ENCODE results near the gene SYNE2. TPM values are rescaled to one million over a fixed set of nuclear protein-coding genes. Genes with fewer than 3 reads are reported as not detected.

The SYNE2 gene
- total RNA-seq, 1 donor from 2014 or later: 5.7 TPM

DNA sequence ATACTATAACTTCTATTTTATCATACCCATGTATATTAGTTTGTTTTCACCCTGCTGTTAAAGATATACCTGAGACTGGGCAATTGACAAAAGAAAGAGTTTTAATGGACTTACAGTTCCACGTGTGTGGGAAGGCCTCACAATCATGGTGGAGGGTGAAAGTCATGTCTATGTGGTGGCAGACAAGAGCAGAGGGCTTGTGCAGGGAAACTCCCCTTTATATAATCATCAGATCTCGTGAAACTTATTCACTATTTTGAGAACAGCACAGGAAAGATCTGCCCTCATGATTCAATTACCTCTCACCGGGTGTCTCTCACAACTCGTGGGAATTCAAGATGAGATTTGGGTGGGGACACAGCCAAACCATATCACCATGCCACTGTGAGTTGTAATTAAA lies 135.8 kb downstream of the SYNE2 start:
- Mint-ChIP-seq H3K4me1 (ENCODE audit: low read depth, unreplicated experiment) (peaks cover 2% of the 10 kb centered on the region), H3K27me3 (ENCODE audit: low read depth, unreplicated experiment) (no peaks in the 10 kb centered on the region), H3K9me3 (ENCODE audit: unreplicated experiment) (no peaks in the 10 kb centered on the region)

DNA sequence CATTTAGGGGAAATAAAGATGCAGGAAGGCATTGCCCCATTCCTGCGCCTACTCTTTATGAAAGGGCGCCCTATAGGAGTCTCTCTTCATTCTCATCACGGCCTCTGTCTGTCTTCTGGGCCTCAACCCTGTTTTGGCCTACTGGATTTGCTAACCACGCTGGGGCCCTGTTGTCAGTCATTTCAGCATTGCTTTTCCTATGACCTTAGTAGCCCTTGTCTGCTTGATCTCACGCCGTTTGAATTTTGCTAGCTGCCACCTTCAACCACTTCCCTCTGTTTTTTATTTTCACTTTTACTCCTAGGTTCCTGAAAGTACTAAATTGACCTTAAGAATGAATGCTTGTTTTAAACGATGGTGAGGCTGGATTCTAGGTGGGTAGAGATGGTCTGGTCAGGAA lies 139.0 kb downstream of the SYNE2 start:
- no peak overlapping the region for H3K4me3 ChIP-seq (ENCODE audit: insufficient read depth, low read depth, low read length)
- H3K79me2 ChIP-seq (ENCODE audit: insufficient read depth, low read length): no peaks in the 10 kb centered on the region
- no peak overlapping the region for H3K27ac ChIP-seq (ENCODE audit: low read depth, low read length)
- Mint-ChIP-seq H3K9me3 (ENCODE audit: unreplicated experiment) (no peaks in the 10 kb centered on the region), H3K36me3 (ENCODE audit: low read depth, unreplicated experiment) (no peaks in the 10 kb centered on the region), H3K4me1 (ENCODE audit: low read depth, unreplicated experiment) (peaks cover 2% of the 10 kb centered on the region), H3K27ac (ENCODE audit: unreplicated experiment) (no peak overlapping the region), H3K4me3 (ENCODE audit: unreplicated experiment) (no peak overlapping the region), H3K27me3 (ENCODE audit: low read depth, unreplicated experiment) (no peaks in the 10 kb centered on the region)
- no peaks in the 10 kb centered on the region for H4K20me1 ChIP-seq (ENCODE audit: insufficient read depth, low read length)
- TF ChIP-seq, protein P1, sequence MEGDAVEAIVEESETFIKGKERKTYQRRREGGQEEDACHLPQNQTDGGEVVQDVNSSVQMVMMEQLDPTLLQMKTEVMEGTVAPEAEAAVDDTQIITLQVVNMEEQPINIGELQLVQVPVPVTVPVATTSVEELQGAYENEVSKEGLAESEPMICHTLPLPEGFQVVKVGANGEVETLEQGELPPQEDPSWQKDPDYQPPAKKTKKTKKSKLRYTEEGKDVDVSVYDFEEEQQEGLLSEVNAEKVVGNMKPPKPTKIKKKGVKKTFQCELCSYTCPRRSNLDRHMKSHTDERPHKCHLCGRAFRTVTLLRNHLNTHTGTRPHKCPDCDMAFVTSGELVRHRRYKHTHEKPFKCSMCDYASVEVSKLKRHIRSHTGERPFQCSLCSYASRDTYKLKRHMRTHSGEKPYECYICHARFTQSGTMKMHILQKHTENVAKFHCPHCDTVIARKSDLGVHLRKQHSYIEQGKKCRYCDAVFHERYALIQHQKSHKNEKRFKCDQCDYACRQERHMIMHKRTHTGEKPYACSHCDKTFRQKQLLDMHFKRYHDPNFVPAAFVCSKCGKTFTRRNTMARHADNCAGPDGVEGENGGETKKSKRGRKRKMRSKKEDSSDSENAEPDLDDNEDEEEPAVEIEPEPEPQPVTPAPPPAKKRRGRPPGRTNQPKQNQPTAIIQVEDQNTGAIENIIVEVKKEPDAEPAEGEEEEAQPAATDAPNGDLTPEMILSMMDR (IDR thresholded peaks at IDR 0.05; ENCODE audit: insufficient read depth, low read depth, low read length): no peak
- TF ChIP-seq EZH2 (IDR thresholded peaks at IDR 0.05; ENCODE audit: insufficient read depth, low read length): no peak
- no peaks in the 10 kb centered on the region for H3K9me3 ChIP-seq (ENCODE audit: insufficient read depth, low read depth, low read length)
- DNase-seq (ENCODE audit: low read depth) (no peak), FAIRE-seq (no peak)
- no peak overlapping the region for H2AFZ ChIP-seq (ENCODE audit: low read depth, low read length)
- no peak overlapping the region for H3K9ac ChIP-seq (ENCODE audit: low read length)
- H3K36me3 ChIP-seq (ENCODE audit: insufficient read depth, low read length): no peaks in the 10 kb centered on the region
- no peak overlapping the region for H3K4me2 ChIP-seq (ENCODE audit: low read length)
- no peaks in the 10 kb centered on the region for H3K4me1 ChIP-seq (ENCODE audit: insufficient read depth, low read length)
- no peaks in the 10 kb centered on the region for H3K27me3 ChIP-seq (ENCODE audit: insufficient read depth, low read length)

More for the DNA sequence above, 135.8 kb downstream of the SYNE2 start:
- no peaks in the 10 kb centered on the region for H3K36me3 ChIP-seq (ENCODE audit: insufficient read depth, low read length)
- H3K4me3 ChIP-seq (ENCODE audit: insufficient read depth, low read depth, low read length): no peak overlapping the region
- FAIRE-seq: peak; percentile 23
- H3K4me2 ChIP-seq (ENCODE audit: low read length): no peak overlapping the region
- no peak for DNase-seq (ENCODE audit: low read depth)
- H2AFZ ChIP-seq (ENCODE audit: low read depth, low read length): no peak overlapping the region
- no peaks in the 10 kb centered on the region for H3K27me3 ChIP-seq (ENCODE audit: insufficient read depth, low read length)
- no peaks in the 10 kb centered on the region for H3K4me1 ChIP-seq (ENCODE audit: insufficient read depth, low read length)
- Mint-ChIP-seq H3K4me3 (ENCODE audit: unreplicated experiment) (no peak overlapping the region), H3K36me3 (ENCODE audit: low read depth, unreplicated experiment) (no peaks in the 10 kb centered on the region), H3K27ac (ENCODE audit: unreplicated experiment) (no peak overlapping the region)
- no peaks in the 10 kb centered on the region for H3K9me3 ChIP-seq (ENCODE audit: insufficient read depth, low read depth, low read length)
- H3K9ac ChIP-seq (ENCODE audit: low read length): no peak overlapping the region
- H3K27ac ChIP-seq (ENCODE audit: low read depth, low read length): no peak overlapping the region
- TF ChIP-seq EZH2 (IDR thresholded peaks at IDR 0.05; ENCODE audit: insufficient read depth, low read length): no peak
- TF ChIP-seq, protein P1 (IDR thresholded peaks at IDR 0.05; ENCODE audit: insufficient read depth, low read depth, low read length): no peak
- no peaks in the 10 kb centered on the region for H4K20me1 ChIP-seq (ENCODE audit: insufficient read depth, low read length)
- H3K79me2 ChIP-seq (ENCODE audit: insufficient read depth, low read length): no peaks in the 10 kb centered on the region

DNA sequence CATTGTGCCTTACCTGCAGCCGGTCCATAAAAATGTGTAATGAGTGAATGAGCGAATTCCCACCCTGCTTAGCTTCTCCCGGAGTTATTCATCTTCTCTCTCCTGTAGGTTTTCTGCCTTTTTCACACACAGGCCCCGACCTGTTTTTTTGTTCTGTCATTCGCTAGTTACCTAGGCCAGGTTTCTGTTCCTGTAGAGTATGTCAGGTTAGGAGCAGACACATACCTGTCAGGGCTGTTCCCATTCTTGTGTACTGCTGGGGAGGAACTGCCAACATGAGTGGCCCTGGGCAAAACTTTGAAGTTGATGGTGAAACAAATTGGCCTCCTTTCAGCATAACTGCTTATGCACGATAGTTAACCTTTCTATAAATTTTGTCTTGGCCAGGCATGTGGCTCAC lies 140.1 kb downstream of the SYNE2 start:
- H4K20me1 ChIP-seq (ENCODE audit: insufficient read depth, low read length): no peaks in the 10 kb centered on the region
- H3K27me3 Mint-ChIP-seq (ENCODE audit: low read depth, unreplicated experiment): no peaks in the 10 kb centered on the region
- H3K4me3 ChIP-seq (ENCODE audit: insufficient read depth, low read depth, low read length): no peak overlapping the region
- H3K36me3 Mint-ChIP-seq (ENCODE audit: low read depth, unreplicated experiment): no peaks in the 10 kb centered on the region
- no peaks in the 10 kb centered on the region for H3K27me3 ChIP-seq (ENCODE audit: insufficient read depth, low read length)
- H3K4me1 ChIP-seq (ENCODE audit: insufficient read depth, low read length): no peaks in the 10 kb centered on the region
- peaks cover 2% of the 10 kb centered on the region for H3K4me1 Mint-ChIP-seq (ENCODE audit: low read depth, unreplicated experiment)
- no peak overlapping the region for H3K4me2 ChIP-seq (ENCODE audit: low read length)
- FAIRE-seq: no peak
- no peaks in the 10 kb centered on the region for H3K9me3 ChIP-seq (ENCODE audit: insufficient read depth, low read depth, low read length)
- no peak overlapping the region for H3K27ac Mint-ChIP-seq (ENCODE audit: unreplicated experiment)
- H3K4me3 Mint-ChIP-seq (ENCODE audit: unreplicated experiment): no peak overlapping the region
- no peak for DNase-seq (ENCODE audit: low read depth)
- no peaks in the 10 kb centered on the region for H3K9me3 Mint-ChIP-seq (ENCODE audit: unreplicated experiment)
- H3K9ac ChIP-seq (ENCODE audit: low read length): no peak overlapping the region
- H3K27ac ChIP-seq (ENCODE audit: low read depth, low read length): no peak overlapping the region
- H2AFZ ChIP-seq (ENCODE audit: low read depth, low read length): no peak overlapping the region
- H3K79me2 ChIP-seq (ENCODE audit: insufficient read depth, low read length): no peaks in the 10 kb centered on the region
- TF ChIP-seq, protein P1 (IDR thresholded peaks at IDR 0.05; ENCODE audit: insufficient read depth, low read depth, low read length): no peak
- no peak for TF ChIP-seq EZH2 (IDR thresholded peaks at IDR 0.05; ENCODE audit: insufficient read depth, low read length)
- H3K36me3 ChIP-seq (ENCODE audit: insufficient read depth, low read length): no peaks in the 10 kb centered on the region

Data from astrocyte (in vitro differentiated cells and primary cell).